CD4-positive, alpha-beta T cell (primary cell): ENCODE data around the gene ATP11A. TPM values are rescaled to one million over a fixed set of nuclear protein-coding genes. Genes with fewer than 3 reads are reported as not detected.

Source experiments
- ATAC-seq: fragments of 200-7000 bp; cut with Tn5 transposase; one replicate; pipeline ENCODE4 v1.10.0; 2022; ENCODE audit warnings: mild to moderate bottlenecking; ENCODE audit not compliant: poor library complexity
- CTCF ChIA-PET: fragments of 350-600 bp; sonication (Branson Sonifier 250); formaldehyde crosslinking; loops from one replicate; lab custom pipeline; 2021; ENCODE audit warnings: antibody characterized with exemption, inconsistent platforms; lab: Charles Lee
- POLR2A ChIA-PET: fragments of 350-600 bp; sonication (Branson Sonifier 250); formaldehyde crosslinking; loops from one replicate; lab custom pipeline; 2021; ENCODE audit warnings: antibody characterized with exemption, inconsistent platforms; lab: Charles Lee
- DNase-seq, 14 experiments: peaks; one replicate each; pipeline ENCODE4 v3.0.0-alpha.2; 2013 to 2020; ENCODE audit warnings: mixed read lengths in 2 of 14
- H3K27ac ChIP-seq, 2 donors: one replicate each; pipeline versions ENCODE4 v1.5.1 to v1.7.0; 2013; ENCODE audit warnings: low read length in 2 of 2, low read depth in 1 of 2, mild to moderate bottlenecking in 1 of 2
- H3K27me3 ChIP-seq, 2 experiments: 1 replicate in 1 of 2; 2 replicates in 1 of 2; pipeline versions ENCODE4 v1.6.1 to v1.7.0; 2013; ENCODE audit warnings: low read length in 2 of 2, control low read depth in 1 of 2, mild to moderate bottlenecking in 1 of 2, moderate library complexity in 1 of 2; ENCODE audit not compliant: insufficient read depth in 2 of 2, control insufficient read depth in 1 of 2
- H3K36me3 ChIP-seq: one replicate; pipeline ENCODE4 v1.6.1; 2013; ENCODE audit warnings: low read length, control low read depth; ENCODE audit not compliant: insufficient read depth
- H3K4me1 ChIP-seq: one replicate; pipeline ENCODE4 v1.6.1; 2013; ENCODE audit warnings: low read length, control low read depth; ENCODE audit not compliant: insufficient read depth
- H3K4me3 ChIP-seq: one replicate; pipeline ENCODE4 v1.5.1; 2013; ENCODE audit warnings: mild to moderate bottlenecking, low read length, moderate library complexity
- H3K9me3 ChIP-seq, 2 experiments: 1 replicate in 1 of 2; 2 replicates in 1 of 2; pipeline versions ENCODE4 v1.6.1 to v1.7.0; 2013; ENCODE audit warnings: low read length in 2 of 2, mild to moderate bottlenecking in 2 of 2, control low read depth in 1 of 2, moderate library complexity in 1 of 2; ENCODE audit not compliant: control insufficient read depth in 1 of 2, insufficient read depth in 1 of 2
- H3K27ac Mint-ChIP-seq: one replicate; pipeline ENCODE4 v1.8.0; 2020; ENCODE audit warnings: mixed read lengths
- H3K27me3 Mint-ChIP-seq: one replicate; pipeline ENCODE4 v1.8.0; 2021; ENCODE audit warnings: mixed read lengths
- H3K36me3 Mint-ChIP-seq: one replicate; pipeline ENCODE4 v1.8.0; 2021; ENCODE audit warnings: low read depth, mixed read lengths
- H3K4me1 Mint-ChIP-seq: one replicate; pipeline ENCODE4 v1.8.0; 2021; ENCODE audit warnings: low read depth, mixed read lengths
- H3K4me3 Mint-ChIP-seq: one replicate; pipeline ENCODE4 v1.8.0; 2020; ENCODE audit warnings: mild to moderate bottlenecking, mixed read lengths
- H3K9me3 Mint-ChIP-seq: one replicate; pipeline ENCODE4 v1.8.0; 2020; ENCODE audit warnings: mixed read lengths
- intact Hi-C, 2 experiments: fragments of 100-400 bp; cut with DNase I in 1 of 2; cut with micrococcal nuclease in 1 of 2; formaldehyde crosslinking; loops; one replicate each; pipeline versions ENCODE4 v1.15.1 to v1.9.0; 2023 to 2025; cut with DNase I, micrococcal nuclease
- total RNA-seq, 174 experiments: library from RNA in 2 of 174; stranded (reverse) in 2 of 174; gene quantifications; one replicate each; pipeline ENCODE4 v1.2.3 and lab custom pipeline; 2021 to 2026
- TF ChIP-seq, protein P1 (sequence below): fragments of 200-600 bp; IDR thresholded peaks from one replicate; pipeline ENCODE4 v1.8.0; 2022; ENCODE audit warnings: antibody characterized with exemption, mild to moderate bottlenecking

Gene ATP11A
- total RNA-seq, 2 experiments from 2014 or later, result 56.7 to 66.8 TPM

DNA sequence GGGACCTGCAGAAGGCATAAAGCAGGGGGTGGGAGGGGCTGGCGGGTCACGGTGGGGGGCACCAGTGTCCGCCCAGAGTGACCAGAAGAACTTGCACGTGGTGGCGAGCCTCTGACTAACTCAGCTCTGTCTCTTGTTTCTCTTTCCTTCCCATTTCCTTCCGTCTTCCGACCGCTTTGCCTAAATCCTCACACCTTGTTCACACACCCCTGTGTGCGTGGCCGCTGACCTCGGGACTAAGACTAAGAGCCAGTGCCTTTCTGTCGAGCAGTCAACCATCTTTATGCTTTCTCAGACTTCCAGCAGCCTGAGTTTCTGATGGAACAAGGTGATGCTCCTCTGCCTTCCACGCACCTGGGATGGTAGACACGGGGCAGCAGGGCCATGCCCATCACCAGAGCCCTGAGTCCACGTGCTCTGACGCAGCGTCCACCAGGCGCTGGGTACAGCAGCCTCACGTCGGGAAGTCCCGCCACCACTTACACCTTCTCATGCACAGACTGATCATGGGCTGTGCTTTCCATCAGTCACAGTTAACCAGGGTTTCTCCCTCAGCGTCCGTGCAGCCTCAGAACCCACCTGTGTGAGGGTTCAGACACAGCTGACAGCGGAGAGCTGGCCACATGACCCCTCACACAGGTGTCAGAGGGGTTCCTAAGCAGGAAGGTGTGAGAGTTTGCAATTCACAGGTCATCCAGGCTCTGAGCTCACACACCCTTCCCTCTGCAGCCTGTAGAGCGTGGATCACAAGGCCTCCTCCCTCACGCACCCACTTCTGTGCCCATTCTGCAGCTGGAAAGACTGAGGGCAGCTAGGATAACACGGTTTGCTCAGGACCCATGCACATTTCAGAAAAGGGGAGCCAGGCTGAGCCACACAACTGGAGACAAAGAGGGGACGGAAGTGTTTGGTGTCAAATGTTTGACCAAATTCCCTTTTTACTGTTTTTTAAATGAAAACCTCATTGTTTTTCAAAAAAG lies 188.4 kb downstream of the ATP11A start:
- Mint-ChIP-seq H3K4me1 (peaks cover 18% of the 10 kb centered on the region), H3K27me3 (no peaks in the 10 kb centered on the region), H3K9me3 (peaks cover 4% of the 10 kb centered on the region), H3K27ac (no peak overlapping the region), H3K36me3 (peaks cover 70% of the 10 kb centered on the region), H3K4me3 (no peak overlapping the region)
- Histone ChIP-seq H3K27me3 (no peaks in the 10 kb centered on the region), H3K36me3 (peaks cover 64% of the 10 kb centered on the region), H3K27ac (no peak overlapping the region), H3K4me3 (no peak overlapping the region), H3K9me3 (peaks cover 5 to 32% of the 10 kb centered on the region in 2 experiments), H3K4me1 (peaks cover 17% of the 10 kb centered on the region)
- DNase-seq (no peak), ATAC-seq (no peak)
- CTCF ChIA-PET, result no interaction called here
- intact Hi-C loops, result no loop called here
- POLR2A ChIA-PET, result no interaction called here
- TF ChIP-seq, protein P1, sequence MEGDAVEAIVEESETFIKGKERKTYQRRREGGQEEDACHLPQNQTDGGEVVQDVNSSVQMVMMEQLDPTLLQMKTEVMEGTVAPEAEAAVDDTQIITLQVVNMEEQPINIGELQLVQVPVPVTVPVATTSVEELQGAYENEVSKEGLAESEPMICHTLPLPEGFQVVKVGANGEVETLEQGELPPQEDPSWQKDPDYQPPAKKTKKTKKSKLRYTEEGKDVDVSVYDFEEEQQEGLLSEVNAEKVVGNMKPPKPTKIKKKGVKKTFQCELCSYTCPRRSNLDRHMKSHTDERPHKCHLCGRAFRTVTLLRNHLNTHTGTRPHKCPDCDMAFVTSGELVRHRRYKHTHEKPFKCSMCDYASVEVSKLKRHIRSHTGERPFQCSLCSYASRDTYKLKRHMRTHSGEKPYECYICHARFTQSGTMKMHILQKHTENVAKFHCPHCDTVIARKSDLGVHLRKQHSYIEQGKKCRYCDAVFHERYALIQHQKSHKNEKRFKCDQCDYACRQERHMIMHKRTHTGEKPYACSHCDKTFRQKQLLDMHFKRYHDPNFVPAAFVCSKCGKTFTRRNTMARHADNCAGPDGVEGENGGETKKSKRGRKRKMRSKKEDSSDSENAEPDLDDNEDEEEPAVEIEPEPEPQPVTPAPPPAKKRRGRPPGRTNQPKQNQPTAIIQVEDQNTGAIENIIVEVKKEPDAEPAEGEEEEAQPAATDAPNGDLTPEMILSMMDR, result no peak

DNA sequence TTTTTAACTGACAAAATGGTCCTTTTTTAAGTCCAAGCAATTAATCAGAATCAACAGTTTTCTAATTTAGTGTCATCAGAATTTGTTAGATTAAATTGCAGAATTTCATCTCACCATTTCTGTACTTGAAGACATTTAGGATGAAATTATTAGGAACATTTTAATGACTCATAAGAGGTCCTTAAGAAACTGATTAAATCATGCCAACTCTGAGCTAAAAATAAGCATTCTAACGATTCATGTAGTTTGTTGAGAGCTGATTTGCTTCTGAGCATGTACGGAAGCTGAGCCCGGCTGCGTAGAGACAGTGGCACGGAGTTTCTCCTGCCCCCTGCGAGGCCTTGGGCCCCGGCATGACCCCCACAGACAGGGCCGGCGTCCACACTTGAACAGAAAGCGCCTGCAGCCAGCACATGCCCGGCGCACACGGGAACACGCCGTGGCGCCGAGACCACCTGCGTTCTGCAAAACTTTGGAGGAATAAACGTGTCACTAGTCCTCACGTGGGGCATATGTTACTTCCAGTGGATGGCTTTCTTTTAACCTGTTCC lies 189.5 kb downstream of the ATP11A start:
- Histone ChIP-seq H3K27ac (no peak overlapping the region), H3K4me1 (peaks cover 6% of the 10 kb centered on the region), H3K9me3 (peaks cover 0 to 21% of the 10 kb centered on the region in 2 experiments), H3K27me3 (no peaks in the 10 kb centered on the region), H3K36me3 (peaks cover 60% of the 10 kb centered on the region), H3K4me3 (no peak overlapping the region)
- ATAC-seq (no peak), DNase-seq (no peak)
- intact Hi-C loops, result no loop called here
- no peak overlapping the region for H3K27ac Mint-ChIP-seq
- ChIA-PET POLR2A (no interaction called here), CTCF (no interaction called here)
- no peak overlapping the region for H3K4me3 Mint-ChIP-seq
- TF ChIP-seq, protein P1, result no peak
- H3K9me3 Mint-ChIP-seq, result no peaks in the 10 kb centered on the region
- peaks cover 69% of the 10 kb centered on the region for H3K36me3 Mint-ChIP-seq
- peaks cover 11% of the 10 kb centered on the region for H3K4me1 Mint-ChIP-seq
- no peaks in the 10 kb centered on the region for H3K27me3 Mint-ChIP-seq

DNA sequence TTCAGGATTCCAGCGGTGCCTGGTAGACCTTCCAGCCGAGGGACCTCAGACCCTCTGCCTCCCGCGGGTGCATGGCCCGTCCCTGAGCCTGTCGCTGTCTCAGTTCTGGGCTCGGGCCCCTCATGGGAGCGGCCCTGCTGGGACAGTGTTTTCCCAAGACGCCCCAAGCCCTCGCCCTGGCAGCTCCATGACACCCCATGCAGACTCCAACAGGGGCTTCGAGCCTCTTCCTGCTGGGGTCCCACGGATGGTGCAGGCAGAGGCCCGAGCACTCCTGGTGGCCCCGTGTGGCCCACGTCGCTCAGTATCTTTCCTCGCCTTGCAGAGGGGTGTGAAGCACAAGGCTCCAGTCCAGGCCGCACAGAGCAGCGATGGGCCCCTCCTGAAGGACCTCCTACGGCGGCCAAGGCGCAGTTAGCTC lies 190.4 kb downstream of the ATP11A start:
- DNase-seq (no peak), ATAC-seq (no peak)
- H3K4me3 Mint-ChIP-seq, result no peak overlapping the region
- Histone ChIP-seq H3K27ac (no peak overlapping the region), H3K27me3 (no peaks in the 10 kb centered on the region), H3K36me3 (peaks cover 57% of the 10 kb centered on the region), H3K4me3 (no peak overlapping the region), H3K9me3 (peaks cover 0 to 12% of the 10 kb centered on the region in 2 experiments), H3K4me1 (no peaks in the 10 kb centered on the region)
- H3K27me3 Mint-ChIP-seq, result no peaks in the 10 kb centered on the region
- TF ChIP-seq, protein P1, result no peak
- CTCF ChIA-PET, result no interaction called here
- peaks cover 65% of the 10 kb centered on the region for H3K36me3 Mint-ChIP-seq
- POLR2A ChIA-PET, result no interaction called here
- H3K27ac Mint-ChIP-seq, result no peak overlapping the region
- intact Hi-C loops, result no loop called here
- peaks cover 5% of the 10 kb centered on the region for H3K4me1 Mint-ChIP-seq
- H3K9me3 Mint-ChIP-seq, result no peaks in the 10 kb centered on the region
